ENCODE results near the gene ANKRD63.
A peak's percentile ranks its signal among the peaks of the same experiment; 100 is the strongest.

The ANKRD63 gene

GRCh38 chr15:40254452-40254851, 28.4 kb downstream of the ANKRD63 start:
- DNase-seq (ENCODE audit: low read depth in 1 of 2, low spot score in 1 of 2) = no peak
- in situ Hi-C loops (cut with HindIII; ENCODE audit: low pct_unique_long_range_greater_than_20kb, low sequenced_read_pairs) = no loop called here
- TF ChIP-seq JUND (IDR thresholded peaks at IDR 0.05; ENCODE audit: low read depth) = no peak

GRCh38 chr15:40253167-40253790, 29.6 kb downstream of the ANKRD63 start:
- in situ Hi-C loops (cut with HindIII; ENCODE audit: low pct_unique_long_range_greater_than_20kb, low sequenced_read_pairs) = no loop called here
- TF ChIP-seq JUND (IDR thresholded peaks at IDR 0.05; ENCODE audit: low read depth) = no peak

GRCh38 chr15:40252438-40253166, 30.3 kb downstream of the ANKRD63 start:
- in situ Hi-C loops (cut with HindIII; ENCODE audit: low pct_unique_long_range_greater_than_20kb, low sequenced_read_pairs) = no loop called here
- TF ChIP-seq JUND (IDR thresholded peaks at IDR 0.05; ENCODE audit: low read depth) = no peak
- peak; percentile 37 to 64 for DNase-seq (ENCODE audit: low read depth in 1 of 2, low spot score in 1 of 2)

More at GRCh38 chr15:40253167-40253790, 29.6 kb downstream of the ANKRD63 start:
- DNase-seq (ENCODE audit: low read depth in 1 of 2, low spot score in 1 of 2) = no peak

- in situ Hi-C loops (cut with HindIII; ENCODE audit: low pct_unique_long_range_greater_than_20kb, low sequenced_read_pairs) = no loop called here
- DNase-seq (ENCODE audit: low read depth in 1 of 2, low spot score in 1 of 2) = no peak
- TF ChIP-seq JUND (IDR thresholded peaks at IDR 0.05; ENCODE audit: low read depth) = no peak
Observed at GRCh38 chr15:40252141-40252437, 30.8 kb downstream of the ANKRD63 start.

GRCh38 chr15:40251486-40252140, 31.3 kb downstream of the ANKRD63 start:
- no peak for DNase-seq (ENCODE audit: low read depth in 1 of 2, low spot score in 1 of 2)
- in situ Hi-C loops (cut with HindIII; ENCODE audit: low pct_unique_long_range_greater_than_20kb, low sequenced_read_pairs) = no loop called here
- no peak for TF ChIP-seq JUND (IDR thresholded peaks at IDR 0.05; ENCODE audit: low read depth)

- no peak for TF ChIP-seq JUND (IDR thresholded peaks at IDR 0.05; ENCODE audit: low read depth)
- no peak for DNase-seq (ENCODE audit: low read depth in 1 of 2, low spot score in 1 of 2)
- in situ Hi-C loops (cut with HindIII; ENCODE audit: low pct_unique_long_range_greater_than_20kb, low sequenced_read_pairs) = no loop called here
Observed at GRCh38 chr15:40250771-40251483, 31.9 kb downstream of the ANKRD63 start.

GRCh38 chr15:40250304-40250656, 32.6 kb downstream of the ANKRD63 start:
- TF ChIP-seq JUND (IDR thresholded peaks at IDR 0.05; ENCODE audit: low read depth) = no peak
- DNase-seq (ENCODE audit: low read depth in 1 of 2, low spot score in 1 of 2) = no peak
- in situ Hi-C loops (cut with HindIII; ENCODE audit: low pct_unique_long_range_greater_than_20kb, low sequenced_read_pairs) = no loop called here

GRCh38 chr15:40249477-40250303, 33.2 kb downstream of the ANKRD63 start:
- in situ Hi-C loops (cut with HindIII; ENCODE audit: low pct_unique_long_range_greater_than_20kb, low sequenced_read_pairs) = no loop called here
- peak; percentile 77 to 87 for DNase-seq (ENCODE audit: low read depth in 1 of 2, low spot score in 1 of 2)
- no peak for TF ChIP-seq JUND (IDR thresholded peaks at IDR 0.05; ENCODE audit: low read depth)

GRCh38 chr15:40248006-40248783, 34.7 kb downstream of the ANKRD63 start:
- DNase-seq (ENCODE audit: low read depth in 1 of 2, low spot score in 1 of 2) = no peak
- no peak for TF ChIP-seq JUND (IDR thresholded peaks at IDR 0.05; ENCODE audit: low read depth)
- in situ Hi-C loops (cut with HindIII; ENCODE audit: low pct_unique_long_range_greater_than_20kb, low sequenced_read_pairs) = no loop called here

GRCh38 chr15:40247406-40247971, 35.4 kb downstream of the ANKRD63 start:
- DNase-seq (ENCODE audit: low read depth in 1 of 2, low spot score in 1 of 2) = no peak
- no peak for TF ChIP-seq JUND (IDR thresholded peaks at IDR 0.05; ENCODE audit: low read depth)
- in situ Hi-C loops (cut with HindIII; ENCODE audit: low pct_unique_long_range_greater_than_20kb, low sequenced_read_pairs) = no loop called here

All from T47D (cell line).